Neural cell (in vitro differentiated cells): ENCODE measurements around the gene ZNF175. TPM values are rescaled to one million over a fixed set of nuclear protein-coding genes. Genes with fewer than 3 reads are reported as not detected.

ENCODE experiments used
- H2AFZ ChIP-seq: fragments of 200-600, 300-800 bp; sonication (generic), shearing (Covaris generic); 2 replicates; pipeline ENCODE4 v1.6.0; 2014; ENCODE audit warnings: low read depth, mild to moderate bottlenecking, antibody characterized with exemption, low read length, moderate library complexity
- H3F3A ChIP-seq: fragments of 200-600 bp; shearing (Covaris generic); 2 replicates; pipeline ENCODE4 v1.6.1; 2016; ENCODE audit warnings: mild to moderate bottlenecking, moderate library complexity, mixed read lengths, antibody characterized with exemption, low read length; ENCODE audit not compliant: insufficient read depth, poor library complexity, severe bottlenecking
- H3K27ac ChIP-seq: fragments of 200-600, 300-800 bp; sonication (generic), shearing (Covaris generic); 2 replicates; pipeline ENCODE4 v1.5.1; 2014; ENCODE audit warnings: mild to moderate bottlenecking, low read length, moderate library complexity
- H3K27me3 ChIP-seq: fragments of 300-800, 200-600 bp; sonication (generic), shearing (Covaris generic); 2 replicates; pipeline ENCODE4 v1.6.0; 2014; ENCODE audit warnings: mild to moderate bottlenecking, low read depth, low read length, moderate library complexity; ENCODE audit not compliant: insufficient read depth
- H3K36me3 ChIP-seq: fragments of 300-800, 200-600 bp; sonication (generic), shearing (Covaris generic); 2 replicates; pipeline ENCODE4 v1.5.1; 2014; ENCODE audit warnings: mild to moderate bottlenecking, antibody characterized with exemption, low read length, moderate library complexity; ENCODE audit not compliant: insufficient read depth
- H3K4me2 ChIP-seq: fragments of 300-800, 200-600 bp; sonication (generic), shearing (Covaris generic); 2 replicates; pipeline ENCODE4 v1.6.0; 2014; ENCODE audit warnings: mild to moderate bottlenecking, low read length
- H3K4me3 ChIP-seq: fragments of 300-800, 200-600 bp; sonication (generic), shearing (Covaris generic); 2 replicates; pipeline ENCODE4 v1.5.1; 2014; ENCODE audit warnings: mild to moderate bottlenecking, low read length, moderate library complexity
- H3K79me2 ChIP-seq: fragments of 200-600 bp; shearing (Covaris generic); replicated peaks from 2 replicates; pipeline ENCODE4 v1.6.0; 2014; ENCODE audit warnings: mild to moderate bottlenecking, low read length, moderate library complexity; ENCODE audit not compliant: insufficient read depth
- H3K9ac ChIP-seq: fragments of 300-800, 200-600 bp; sonication (generic), shearing (Covaris generic); 2 replicates; pipeline ENCODE4 v1.6.1; 2016; ENCODE audit warnings: mild to moderate bottlenecking, low read length, mixed read lengths
- H3K9me2 ChIP-seq: fragments of 200-600 bp; shearing (Covaris generic); 2 replicates; pipeline ENCODE4 v1.6.1; 2016; ENCODE audit warnings: mild to moderate bottlenecking, low read length, mixed read lengths; ENCODE audit not compliant: insufficient read depth
- H3K9me3 ChIP-seq: fragments of 200-600, 300-800 bp; sonication (generic), shearing (Covaris generic); 2 replicates; pipeline ENCODE4 v1.6.1; 2016; ENCODE audit warnings: mild to moderate bottlenecking, mixed run types, low read length, moderate library complexity, mixed read lengths
- H4K20me1 ChIP-seq: fragments of 200-600 bp; shearing (Covaris generic); 2 replicates; pipeline ENCODE4 v1.6.1; 2016; ENCODE audit warnings: mild to moderate bottlenecking, mixed run types; ENCODE audit not compliant: insufficient read depth
- EP300 ChIP-seq: fragments of 450-650 bp; conservative IDR thresholded peaks from 2 replicates; pipeline ENCODE4 v1.6.1; 2014; ENCODE audit warnings: antibody characterized with exemption, mild to moderate bottlenecking, moderate library complexity; ENCODE audit not compliant: poor library complexity, severe bottlenecking
- EZH2 ChIP-seq: fragments of 200-600, 300-800 bp; shearing (Covaris generic), sonication (generic); IDR thresholded peaks from 2 replicates; pipeline ENCODE4 v1.6.1; 2014; ENCODE audit warnings: antibody characterized with exemption, low read length, borderline replicate concordance, mild to moderate bottlenecking; ENCODE audit not compliant: insufficient read depth, poor library complexity, severe bottlenecking
- MXI1 ChIP-seq: fragments of 450-650 bp; conservative IDR thresholded peaks from 2 replicates; pipeline ENCODE4 v1.6.1; 2014; ENCODE audit warnings: antibody characterized with exemption, mild to moderate bottlenecking; ENCODE audit not compliant: poor library complexity, severe bottlenecking
- POLR2AphosphoS5 ChIP-seq: IDR thresholded peaks from 2 replicates; pipeline ENCODE4 v1.6.1; 2012
- RAD21 ChIP-seq: fragments of 450-650 bp; conservative IDR thresholded peaks from 2 replicates; pipeline ENCODE4 v1.6.1; 2014; ENCODE audit warnings: antibody characterized with exemption, mild to moderate bottlenecking, moderate library complexity
- SMC3 ChIP-seq: fragments of 450-650 bp; conservative IDR thresholded peaks from 2 replicates; pipeline ENCODE4 v1.6.1; 2014; ENCODE audit warnings: antibody characterized with exemption, mild to moderate bottlenecking, moderate library complexity; ENCODE audit not compliant: poor library complexity
- TAF1 ChIP-seq: IDR thresholded peaks from 2 replicates; pipeline ENCODE4 v1.6.1; 2012; ENCODE audit warnings: low read depth
- polyA plus RNA-seq: library from polyadenylated mRNA; depleted of rRNA; stranded (reverse); fragments of >200 nt; gene quantifications from 2 replicates; pipeline ENCODE4 v1.2.3, GENCODE V29; 2014
- TF ChIP-seq, protein P1 (sequence below): IDR thresholded peaks from 2 replicates; pipeline ENCODE4 v1.6.1; 2012; ENCODE audit warnings: borderline replicate concordance
- TF ChIP-seq, protein P2 (sequence below): fragments of 450-650 bp; IDR thresholded peaks from 2 replicates; pipeline ENCODE4 v1.5.1; 2014; ENCODE audit warnings: antibody characterized with exemption, mild to moderate bottlenecking, moderate library complexity; ENCODE audit not compliant: poor library complexity, severe bottlenecking

Gene ZNF175
- polyA plus RNA-seq, 1 donor from 2014 or later = 10.9 TPM

DNA sequence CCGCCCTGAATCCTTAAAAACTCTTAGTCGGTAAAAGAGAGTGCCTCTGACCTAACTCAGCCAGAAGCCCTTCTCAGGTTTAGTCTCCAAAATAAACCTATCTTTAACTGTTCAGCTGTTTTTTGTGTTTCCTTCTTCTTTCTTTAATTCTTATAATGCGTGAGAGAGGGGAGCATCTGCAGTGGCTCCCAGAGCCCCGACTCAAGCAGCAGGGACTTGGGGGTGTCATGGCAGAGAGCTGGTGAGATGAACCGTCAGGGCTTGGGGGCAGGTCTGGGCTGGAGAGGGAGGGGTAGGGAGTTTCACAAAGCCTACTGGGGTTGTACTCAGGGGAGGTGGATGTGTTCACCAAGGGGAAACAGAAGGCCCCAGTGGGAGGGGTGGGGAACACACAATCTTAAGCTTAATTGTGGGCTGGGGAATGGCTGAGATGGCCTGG lies 22.9 kb upstream of the ZNF175 start:
- TF ChIP-seq, protein P1, sequence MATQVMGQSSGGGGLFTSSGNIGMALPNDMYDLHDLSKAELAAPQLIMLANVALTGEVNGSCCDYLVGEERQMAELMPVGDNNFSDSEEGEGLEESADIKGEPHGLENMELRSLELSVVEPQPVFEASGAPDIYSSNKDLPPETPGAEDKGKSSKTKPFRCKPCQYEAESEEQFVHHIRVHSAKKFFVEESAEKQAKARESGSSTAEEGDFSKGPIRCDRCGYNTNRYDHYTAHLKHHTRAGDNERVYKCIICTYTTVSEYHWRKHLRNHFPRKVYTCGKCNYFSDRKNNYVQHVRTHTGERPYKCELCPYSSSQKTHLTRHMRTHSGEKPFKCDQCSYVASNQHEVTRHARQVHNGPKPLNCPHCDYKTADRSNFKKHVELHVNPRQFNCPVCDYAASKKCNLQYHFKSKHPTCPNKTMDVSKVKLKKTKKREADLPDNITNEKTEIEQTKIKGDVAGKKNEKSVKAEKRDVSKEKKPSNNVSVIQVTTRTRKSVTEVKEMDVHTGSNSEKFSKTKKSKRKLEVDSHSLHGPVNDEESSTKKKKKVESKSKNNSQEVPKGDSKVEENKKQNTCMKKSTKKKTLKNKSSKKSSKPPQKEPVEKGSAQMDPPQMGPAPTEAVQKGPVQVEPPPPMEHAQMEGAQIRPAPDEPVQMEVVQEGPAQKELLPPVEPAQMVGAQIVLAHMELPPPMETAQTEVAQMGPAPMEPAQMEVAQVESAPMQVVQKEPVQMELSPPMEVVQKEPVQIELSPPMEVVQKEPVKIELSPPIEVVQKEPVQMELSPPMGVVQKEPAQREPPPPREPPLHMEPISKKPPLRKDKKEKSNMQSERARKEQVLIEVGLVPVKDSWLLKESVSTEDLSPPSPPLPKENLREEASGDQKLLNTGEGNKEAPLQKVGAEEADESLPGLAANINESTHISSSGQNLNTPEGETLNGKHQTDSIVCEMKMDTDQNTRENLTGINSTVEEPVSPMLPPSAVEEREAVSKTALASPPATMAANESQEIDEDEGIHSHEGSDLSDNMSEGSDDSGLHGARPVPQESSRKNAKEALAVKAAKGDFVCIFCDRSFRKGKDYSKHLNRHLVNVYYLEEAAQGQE = no peak
- H3K9me2 ChIP-seq = no peaks in the 10 kb centered on the region
- no peak overlapping the region for H3K27ac ChIP-seq
- no peak overlapping the region for H3K4me3 ChIP-seq
- no peaks in the 10 kb centered on the region for H3K9me3 ChIP-seq
- no peak overlapping the region for H3K9ac ChIP-seq
- H4K20me1 ChIP-seq = no peaks in the 10 kb centered on the region
- H3K27me3 ChIP-seq = peaks cover 4% of the 10 kb centered on the region
- no peak overlapping the region for H3K4me2 ChIP-seq
- H3F3A ChIP-seq = no peaks in the 10 kb centered on the region
- no peaks in the 10 kb centered on the region for H3K79me2 ChIP-seq
- H3K36me3 ChIP-seq = no peaks in the 10 kb centered on the region
- H2AFZ ChIP-seq = no peak overlapping the region

DNA sequence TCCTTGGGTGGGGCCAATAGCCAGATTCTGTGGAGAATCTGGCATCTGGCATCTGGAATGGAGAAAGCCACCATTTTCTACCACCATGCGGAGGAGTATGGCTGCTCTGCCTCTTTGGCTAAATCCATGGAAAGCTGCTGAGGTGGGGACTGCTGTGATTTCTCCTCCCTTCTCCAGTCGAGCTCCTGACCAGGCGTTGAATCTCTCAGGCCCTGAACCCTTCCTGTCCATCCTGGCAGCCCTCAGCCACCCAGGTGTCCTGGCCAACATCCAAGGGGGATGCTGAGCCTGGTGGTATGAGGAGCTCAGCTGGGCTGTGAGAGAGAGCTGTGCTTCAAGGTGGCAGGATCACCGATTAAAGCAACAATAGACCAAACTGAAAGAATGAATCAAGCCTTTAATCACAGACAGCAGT lies 22.2 kb upstream of the ZNF175 start:
- Histone ChIP-seq H2AFZ (no peak overlapping the region), H4K20me1 (no peaks in the 10 kb centered on the region), H3K9ac (no peak overlapping the region), H3K36me3 (no peaks in the 10 kb centered on the region), H3K27ac (no peak overlapping the region), H3K27me3 (peaks cover 4% of the 10 kb centered on the region), H3F3A (no peaks in the 10 kb centered on the region), H3K9me2 (no peaks in the 10 kb centered on the region), H3K4me3 (no peak overlapping the region), H3K9me3 (no peaks in the 10 kb centered on the region), H3K4me2 (no peak overlapping the region), H3K79me2 (no peaks in the 10 kb centered on the region)
- TF ChIP-seq EZH2 (no peak), SMC3 (no peak), EP300 (no peak), MXI1 (no peak), RAD21 (no peak), POLR2AphosphoS5 (no peak), TAF1 (no peak)
- TF ChIP-seq, protein P2, sequence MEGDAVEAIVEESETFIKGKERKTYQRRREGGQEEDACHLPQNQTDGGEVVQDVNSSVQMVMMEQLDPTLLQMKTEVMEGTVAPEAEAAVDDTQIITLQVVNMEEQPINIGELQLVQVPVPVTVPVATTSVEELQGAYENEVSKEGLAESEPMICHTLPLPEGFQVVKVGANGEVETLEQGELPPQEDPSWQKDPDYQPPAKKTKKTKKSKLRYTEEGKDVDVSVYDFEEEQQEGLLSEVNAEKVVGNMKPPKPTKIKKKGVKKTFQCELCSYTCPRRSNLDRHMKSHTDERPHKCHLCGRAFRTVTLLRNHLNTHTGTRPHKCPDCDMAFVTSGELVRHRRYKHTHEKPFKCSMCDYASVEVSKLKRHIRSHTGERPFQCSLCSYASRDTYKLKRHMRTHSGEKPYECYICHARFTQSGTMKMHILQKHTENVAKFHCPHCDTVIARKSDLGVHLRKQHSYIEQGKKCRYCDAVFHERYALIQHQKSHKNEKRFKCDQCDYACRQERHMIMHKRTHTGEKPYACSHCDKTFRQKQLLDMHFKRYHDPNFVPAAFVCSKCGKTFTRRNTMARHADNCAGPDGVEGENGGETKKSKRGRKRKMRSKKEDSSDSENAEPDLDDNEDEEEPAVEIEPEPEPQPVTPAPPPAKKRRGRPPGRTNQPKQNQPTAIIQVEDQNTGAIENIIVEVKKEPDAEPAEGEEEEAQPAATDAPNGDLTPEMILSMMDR = no peak
- TF ChIP-seq, protein P1 = no peak
